HG03378 (cell line): ENCODE measurements around the gene LGALS7.
"Not testable (repeated sequence)": the region's sequence is repeated elsewhere in the genome, so short reads cannot be mapped to it uniquely, and the experiment has no call there.

Experiments
- ATAC-seq: cut with Tn5 transposase; IDR thresholded peaks from one replicate; pipeline ENCODE4 v1.9.1; 2021; ENCODE audit warnings: mild to moderate bottlenecking, moderate library complexity; ENCODE audit not compliant: unreplicated experiment

LGALS7 gene

GRCh38 chr19:38774181-38774950, 1.0 kb upstream of the LGALS7 start:
- ATAC-seq: no peak

- ATAC-seq: not testable (repeated sequence)
Measured at GRCh38 chr19:38771569-38771968, 1.7 kb downstream of the LGALS7 start.

DNA sequence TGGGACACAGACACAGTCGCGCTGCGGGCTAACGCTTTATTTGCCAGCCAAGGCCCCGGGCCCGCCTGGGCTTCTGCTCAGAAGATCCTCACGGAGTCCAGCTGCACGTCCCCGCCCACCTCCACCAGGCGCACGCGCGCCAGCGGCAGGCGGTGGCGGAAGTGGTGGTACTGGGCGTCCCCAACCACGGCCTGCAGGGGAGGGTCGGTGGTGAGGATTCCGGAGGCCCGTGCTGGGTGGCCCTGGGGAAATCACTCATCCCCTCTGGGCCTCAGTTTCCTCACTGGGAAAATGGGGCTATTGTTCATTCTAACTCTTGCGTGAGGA, 2.4 kb downstream of the LGALS7 start:
- ATAC-seq: not testable (repeated sequence)

DNA sequence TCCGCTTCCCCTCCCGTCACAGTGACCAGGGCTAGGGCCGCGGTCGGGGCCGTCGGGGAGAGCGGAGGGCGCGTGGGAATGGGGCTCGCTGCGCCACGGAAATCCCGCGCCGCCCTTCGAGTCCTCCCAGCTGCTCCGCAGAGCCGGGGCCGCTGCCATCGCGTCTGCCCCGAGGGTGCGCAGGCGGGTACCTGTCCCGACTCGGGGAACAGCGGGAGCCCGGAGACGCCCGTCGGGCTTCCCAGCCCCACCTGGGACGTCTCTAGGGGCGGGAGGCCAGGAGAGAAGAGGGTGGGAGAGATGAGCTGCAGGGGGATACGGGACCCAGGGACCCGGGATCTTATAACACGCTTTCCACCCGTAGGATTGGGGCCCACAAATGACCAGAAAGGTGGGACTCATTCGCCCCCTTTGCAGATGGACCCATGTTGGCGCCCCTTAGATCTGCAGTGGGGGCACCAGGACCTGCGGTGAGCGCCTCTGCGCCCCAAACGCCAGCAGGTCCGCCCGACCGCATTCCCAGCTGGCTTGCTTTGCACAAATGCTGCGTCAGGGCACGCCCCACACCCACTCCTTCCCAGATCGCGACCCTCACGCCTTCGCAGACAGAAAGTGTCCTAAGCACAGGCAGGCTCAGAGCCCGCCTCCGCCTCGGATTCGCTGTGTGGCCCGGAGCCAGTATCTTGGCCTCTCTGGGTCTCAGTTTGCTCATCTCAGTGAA, 2.9 kb downstream of the LGALS7 start:
- ATAC-seq: not testable (repeated sequence)

DNA sequence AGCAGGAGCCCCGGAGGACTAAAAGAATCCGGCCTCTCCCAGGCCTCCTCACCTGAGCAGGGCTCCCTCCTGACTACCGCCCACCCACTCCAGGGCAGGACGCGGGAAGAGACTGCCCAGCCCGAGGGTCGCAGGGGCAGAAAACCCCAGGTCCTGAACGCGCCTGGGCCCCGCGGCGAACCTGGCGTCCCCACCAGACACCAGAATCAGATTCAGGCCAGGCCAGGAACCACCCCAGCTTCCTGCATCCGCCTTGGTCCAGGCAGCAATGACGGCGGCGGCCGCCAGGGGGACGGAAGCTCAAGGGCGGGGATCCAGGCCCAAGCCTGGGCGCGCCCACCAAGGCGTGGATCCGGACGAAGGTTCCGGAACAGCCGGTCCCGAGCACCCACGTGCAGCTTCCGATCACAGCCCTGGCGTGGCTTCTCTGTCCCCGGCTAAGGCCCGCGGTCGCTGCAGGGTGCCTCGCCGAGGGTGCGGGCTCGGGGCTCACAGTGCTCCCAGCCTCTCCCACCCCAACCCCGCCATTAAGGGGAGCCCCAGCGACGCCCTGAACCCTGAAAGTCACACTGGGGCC, 3.6 kb downstream of the LGALS7 start:
- ATAC-seq: no peak

DNA sequence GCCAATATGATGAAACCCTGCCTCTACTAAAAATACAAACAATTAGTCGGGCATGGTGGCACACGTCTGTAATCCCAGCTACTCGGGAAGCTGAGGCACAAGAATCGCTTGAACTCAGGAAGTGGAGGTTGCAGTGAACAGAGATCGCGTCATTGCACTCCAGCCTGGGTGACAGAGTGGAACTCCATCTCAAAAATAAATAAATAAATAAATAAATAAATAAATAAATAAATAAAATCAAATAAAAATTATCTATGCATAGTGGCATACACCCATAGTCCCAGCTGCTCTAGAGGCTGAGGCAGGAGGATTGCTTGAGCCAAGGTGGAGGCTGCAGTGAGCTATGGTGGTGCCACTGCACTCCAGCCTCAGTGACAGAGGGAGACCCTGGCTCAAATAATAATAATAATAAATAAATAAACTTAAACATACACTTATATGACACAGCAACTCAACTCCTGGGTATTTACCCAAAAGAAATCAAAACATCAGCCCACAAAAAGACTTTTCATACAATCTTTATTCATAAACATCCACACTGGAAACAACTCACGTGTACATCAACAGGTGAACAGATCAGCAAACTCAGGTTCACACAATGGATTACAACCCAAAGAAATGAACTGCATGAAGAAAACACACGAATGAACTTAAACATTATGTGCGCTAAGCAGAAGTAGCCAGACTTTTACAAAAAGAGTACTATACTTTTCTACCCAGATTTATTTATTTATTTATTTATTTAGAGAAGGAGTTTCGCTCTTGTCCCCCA, 6.9 kb downstream of the LGALS7 start:
- ATAC-seq: no peak

GRCh38 chr19:38765214-38765613, 8.1 kb downstream of the LGALS7 start:
- ATAC-seq: no peak

GRCh38 chr19:38763795-38764220, 9.5 kb downstream of the LGALS7 start:
- ATAC-seq: no peak

- ATAC-seq: not testable (repeated sequence)
Measured at GRCh38 chr19:38761884-38762389, 11.4 kb downstream of the LGALS7 start.

- not testable (repeated sequence) for ATAC-seq
Measured at GRCh38 chr19:38760805-38761517, 12.4 kb downstream of the LGALS7 start.

DNA sequence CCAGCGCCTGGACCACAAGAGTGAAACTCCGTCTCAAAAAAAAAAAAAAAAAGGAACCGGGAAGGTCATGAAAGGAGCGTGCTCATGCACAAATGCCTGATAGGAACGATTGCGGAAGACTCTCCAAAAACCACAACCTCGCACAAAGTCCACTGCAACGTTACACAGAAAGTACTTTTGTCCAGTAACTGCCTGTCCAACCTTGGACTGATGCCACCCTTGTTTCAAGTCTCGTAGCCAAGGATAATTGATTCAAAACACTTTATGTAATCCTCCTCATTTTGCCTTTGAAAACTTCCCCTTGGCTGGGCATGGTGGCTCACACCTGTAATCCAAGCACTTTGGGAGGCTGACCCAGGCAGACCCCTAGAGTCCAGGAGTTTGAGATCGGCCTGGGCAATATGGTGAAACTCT, 13.7 kb downstream of the LGALS7 start:
- no peak for ATAC-seq

DNA sequence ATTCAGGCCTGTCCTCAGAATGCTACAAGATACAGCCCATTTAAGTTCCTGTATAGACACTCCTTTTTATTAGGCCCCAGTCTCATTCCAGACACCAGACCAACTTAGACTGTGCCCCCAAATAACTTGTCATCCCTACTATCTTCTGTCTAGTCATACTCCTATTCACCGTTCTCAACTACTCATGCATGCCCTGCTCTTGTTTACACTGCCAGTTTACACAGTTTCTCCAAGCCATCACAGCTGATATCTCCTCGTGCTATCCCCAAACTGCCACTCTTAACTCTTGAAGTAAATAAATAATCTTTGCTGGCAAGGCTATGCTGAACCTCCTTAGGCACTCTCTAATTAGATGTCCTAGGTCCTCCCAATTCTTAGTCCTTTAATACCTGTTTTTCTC, 19.1 kb downstream of the LGALS7 start:
- ATAC-seq: not testable (repeated sequence)

DNA sequence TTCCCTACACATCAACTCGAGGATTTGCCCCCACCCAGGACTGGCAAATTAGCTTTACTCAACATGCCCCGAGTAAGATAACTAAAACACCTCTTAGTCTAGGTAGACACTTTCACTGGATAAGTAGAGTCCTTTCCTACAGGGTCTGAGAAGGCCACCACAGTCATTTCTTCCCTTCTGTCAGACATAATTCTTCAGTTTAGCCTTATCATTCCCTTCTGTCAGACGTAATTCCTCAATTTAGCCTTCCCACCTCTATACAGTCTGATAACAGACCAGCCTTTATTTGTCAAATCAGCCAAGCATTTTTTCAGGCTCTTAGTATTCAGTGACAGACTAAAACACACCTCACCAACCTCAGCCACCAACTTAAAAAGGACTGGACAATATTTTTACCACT, 19.5 kb downstream of the LGALS7 start:
- not testable (repeated sequence) for ATAC-seq

GRCh38 chr19:38745316-38745715, 28.0 kb downstream of the LGALS7 start:
- no peak for ATAC-seq

GRCh38 chr19:38744874-38745273, 28.4 kb downstream of the LGALS7 start:
- no peak for ATAC-seq

- no peak for ATAC-seq
Measured at GRCh38 chr19:38744298-38744681, 29.0 kb downstream of the LGALS7 start, which contains the start of gene CAPN12. CAPN12 (minus strand) TSS chr19:38744474; CDS start chr19:38744165, 309 bp downstream.

GRCh38 chr19:38743394-38744297, 29.7 kb downstream of the LGALS7 start:
- ATAC-seq: no peak

- ATAC-seq: no peak
Measured at GRCh38 chr19:38742906-38743305, 30.4 kb downstream of the LGALS7 start.

- no peak for ATAC-seq
Measured at GRCh38 chr19:38742296-38742695, 31.0 kb downstream of the LGALS7 start.
